Measurements from ENCODE around the gene SCN5A.

The SCN5A gene

GRCh38 chr3:38622336-38622735 lies 27.2 kb downstream of the SCN5A start:
- Mint-ChIP-seq H3K27me3 (peaks cover 3% of the 10 kb centered on the region), H3K4me1 (no peaks in the 10 kb centered on the region), H3K36me3 (ENCODE audit: low read depth) (no peaks in the 10 kb centered on the region), H3K9me3 (no peaks in the 10 kb centered on the region), H3K27ac (no peak overlapping the region), H3K4me3 (no peak overlapping the region)
- ATAC-seq = no peak
- DNase-seq = no peak

- Mint-ChIP-seq H3K9me3 (no peaks in the 10 kb centered on the region), H3K4me3 (no peak overlapping the region), H3K4me1 (no peaks in the 10 kb centered on the region), H3K27me3 (peaks cover 5% of the 10 kb centered on the region), H3K36me3 (ENCODE audit: low read depth) (no peaks in the 10 kb centered on the region), H3K27ac (no peak overlapping the region)
- no peak for ATAC-seq
- DNase-seq = no peak
Measured at GRCh38 chr3:38620236-38620635, 29.3 kb downstream of the SCN5A start.

- H3K9me3 Mint-ChIP-seq = no peaks in the 10 kb centered on the region
- peaks cover 5% of the 10 kb centered on the region for H3K27me3 Mint-ChIP-seq
- H3K4me1 Mint-ChIP-seq = no peaks in the 10 kb centered on the region
- no peaks in the 10 kb centered on the region for H3K36me3 Mint-ChIP-seq (ENCODE audit: low read depth)
- DNase-seq (no peak), ATAC-seq (no peak)
- H3K27ac Mint-ChIP-seq = no peak overlapping the region
- no peak overlapping the region for H3K4me3 Mint-ChIP-seq
Measured at GRCh38 chr3:38618343-38618742, 31.1 kb downstream of the SCN5A start.

GRCh38 chr3:38617586-38617985 lies 31.9 kb downstream of the SCN5A start:
- H3K27ac Mint-ChIP-seq = no peak overlapping the region
- H3K9me3 Mint-ChIP-seq = no peaks in the 10 kb centered on the region
- DNase-seq (no peak), ATAC-seq (no peak)
- no peaks in the 10 kb centered on the region for H3K36me3 Mint-ChIP-seq (ENCODE audit: low read depth)
- H3K27me3 Mint-ChIP-seq = peaks cover 5% of the 10 kb centered on the region
- no peaks in the 10 kb centered on the region for H3K4me1 Mint-ChIP-seq
- no peak overlapping the region for H3K4me3 Mint-ChIP-seq

DNA sequence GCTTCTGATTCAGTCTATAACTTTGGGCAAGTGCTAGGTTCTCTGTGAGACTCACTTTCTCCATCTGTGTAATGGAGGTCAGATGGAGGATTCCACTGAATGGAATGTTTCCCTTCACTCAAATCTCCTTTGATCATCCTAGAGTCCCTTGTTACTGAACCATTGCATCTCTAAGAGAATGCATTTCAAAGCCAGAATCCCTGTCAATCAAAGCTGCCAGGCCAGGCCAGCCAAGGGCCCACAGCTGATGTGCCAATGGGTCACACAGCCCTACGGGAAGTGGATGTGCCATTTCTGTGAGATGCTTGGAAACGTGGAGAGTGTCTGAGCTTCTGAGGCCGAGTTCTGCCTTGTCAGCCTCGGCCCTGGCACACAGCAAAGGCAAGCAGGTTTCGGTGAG lies 32.4 kb downstream of the SCN5A start:
- Mint-ChIP-seq H3K4me1 (no peaks in the 10 kb centered on the region), H3K36me3 (ENCODE audit: low read depth) (no peaks in the 10 kb centered on the region), H3K9me3 (no peaks in the 10 kb centered on the region), H3K27me3 (peaks cover 5% of the 10 kb centered on the region), H3K4me3 (no peak overlapping the region), H3K27ac (no peak overlapping the region)
- ATAC-seq = no peak
- no peak for DNase-seq

- Mint-ChIP-seq H3K27me3 (peaks cover 5% of the 10 kb centered on the region), H3K4me3 (no peak overlapping the region), H3K36me3 (ENCODE audit: low read depth) (no peaks in the 10 kb centered on the region), H3K9me3 (no peaks in the 10 kb centered on the region), H3K27ac (no peak overlapping the region), H3K4me1 (no peaks in the 10 kb centered on the region)
- DNase-seq (no peak), ATAC-seq (no peak)
Measured at GRCh38 chr3:38616658-38617057, 32.8 kb downstream of the SCN5A start.

DNA sequence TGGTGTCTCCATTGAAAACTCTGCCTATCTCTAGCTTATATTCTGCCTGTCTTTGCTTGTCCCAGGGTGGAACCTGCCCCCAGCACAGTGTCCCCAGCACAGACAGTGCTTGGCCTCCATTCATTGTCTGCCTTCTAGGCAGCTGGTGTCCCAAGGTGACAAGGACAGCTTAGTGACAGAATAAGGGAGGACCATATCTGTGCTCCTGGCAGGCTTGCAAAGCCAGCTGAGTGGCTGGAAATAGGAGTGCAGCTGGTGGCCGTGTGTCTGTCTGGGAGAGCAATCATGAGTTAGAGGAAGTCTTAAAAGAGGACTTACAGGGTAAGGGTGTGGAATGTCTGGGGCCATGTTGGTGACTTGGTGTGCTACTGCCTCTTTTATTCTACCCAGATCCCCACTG lies 33.4 kb downstream of the SCN5A start:
- Mint-ChIP-seq H3K27me3 (peaks cover 5% of the 10 kb centered on the region), H3K4me1 (no peaks in the 10 kb centered on the region), H3K27ac (no peak overlapping the region), H3K36me3 (ENCODE audit: low read depth) (no peaks in the 10 kb centered on the region), H3K9me3 (no peaks in the 10 kb centered on the region), H3K4me3 (no peak overlapping the region)
- DNase-seq = no peak
- ATAC-seq = no peak

- no peaks in the 10 kb centered on the region for H3K36me3 Mint-ChIP-seq (ENCODE audit: low read depth)
Measured at GRCh38 chr3:38614651-38615352, 34.7 kb downstream of the SCN5A start.

GRCh38 chr3:38614091-38614490 lies 35.4 kb downstream of the SCN5A start:
- Mint-ChIP-seq H3K36me3 (ENCODE audit: low read depth) (no peaks in the 10 kb centered on the region), H3K27ac (no peak overlapping the region), H3K4me1 (no peaks in the 10 kb centered on the region), H3K27me3 (peaks cover 5% of the 10 kb centered on the region), H3K4me3 (no peak overlapping the region), H3K9me3 (no peaks in the 10 kb centered on the region)
- DNase-seq = no peak
- ATAC-seq = no peak

More at GRCh38 chr3:38614651-38615352, 34.7 kb downstream of the SCN5A start:
- no peak for ATAC-seq
- Mint-ChIP-seq H3K4me1 (no peaks in the 10 kb centered on the region), H3K27me3 (peaks cover 5% of the 10 kb centered on the region), H3K9me3 (no peaks in the 10 kb centered on the region), H3K27ac (no peak overlapping the region), H3K4me3 (no peak overlapping the region)
- no peak for DNase-seq

GRCh38 chr3:38613426-38613825 lies 36.1 kb downstream of the SCN5A start:
- no peak for DNase-seq
- ATAC-seq = no peak
- peaks cover 5% of the 10 kb centered on the region for H3K27me3 Mint-ChIP-seq

GRCh38 chr3:38611866-38612265 lies 37.6 kb downstream of the SCN5A start:
- Mint-ChIP-seq H3K27ac (no peak overlapping the region), H3K4me3 (no peak overlapping the region), H3K36me3 (ENCODE audit: low read depth) (no peaks in the 10 kb centered on the region), H3K9me3 (no peaks in the 10 kb centered on the region), H3K4me1 (no peaks in the 10 kb centered on the region), H3K27me3 (no peaks in the 10 kb centered on the region)
- ATAC-seq (no peak), DNase-seq (no peak)

More at GRCh38 chr3:38613426-38613825, 36.1 kb downstream of the SCN5A start:
- no peak overlapping the region for H3K27ac Mint-ChIP-seq
- no peaks in the 10 kb centered on the region for H3K36me3 Mint-ChIP-seq (ENCODE audit: low read depth)
- no peaks in the 10 kb centered on the region for H3K9me3 Mint-ChIP-seq
- H3K4me1 Mint-ChIP-seq = no peaks in the 10 kb centered on the region
- H3K4me3 Mint-ChIP-seq = no peak overlapping the region

GRCh38 chr3:38610934-38611333 lies 38.6 kb downstream of the SCN5A start:
- no peaks in the 10 kb centered on the region for H3K27me3 Mint-ChIP-seq
- ATAC-seq = no peak
- no peak for DNase-seq
- H3K4me3 Mint-ChIP-seq = no peak overlapping the region
- no peaks in the 10 kb centered on the region for H3K4me1 Mint-ChIP-seq
- H3K9me3 Mint-ChIP-seq = no peaks in the 10 kb centered on the region
- H3K36me3 Mint-ChIP-seq (ENCODE audit: low read depth) = no peaks in the 10 kb centered on the region
- no peak overlapping the region for H3K27ac Mint-ChIP-seq

GRCh38 chr3:38610436-38610835 lies 39.1 kb downstream of the SCN5A start:
- no peaks in the 10 kb centered on the region for H3K27me3 Mint-ChIP-seq
- no peak overlapping the region for H3K27ac Mint-ChIP-seq
- H3K4me3 Mint-ChIP-seq = no peak overlapping the region
- no peaks in the 10 kb centered on the region for H3K9me3 Mint-ChIP-seq
- no peaks in the 10 kb centered on the region for H3K36me3 Mint-ChIP-seq (ENCODE audit: low read depth)
- no peak for DNase-seq
- ATAC-seq = no peak
- H3K4me1 Mint-ChIP-seq = no peaks in the 10 kb centered on the region

- ATAC-seq (no peak), DNase-seq (no peak)
- Mint-ChIP-seq H3K4me3 (no peak overlapping the region), H3K4me1 (no peaks in the 10 kb centered on the region), H3K36me3 (ENCODE audit: low read depth) (no peaks in the 10 kb centered on the region), H3K9me3 (no peaks in the 10 kb centered on the region), H3K27ac (no peak overlapping the region), H3K27me3 (no peaks in the 10 kb centered on the region)
Measured at GRCh38 chr3:38609386-38610111, 39.9 kb downstream of the SCN5A start.

DNA sequence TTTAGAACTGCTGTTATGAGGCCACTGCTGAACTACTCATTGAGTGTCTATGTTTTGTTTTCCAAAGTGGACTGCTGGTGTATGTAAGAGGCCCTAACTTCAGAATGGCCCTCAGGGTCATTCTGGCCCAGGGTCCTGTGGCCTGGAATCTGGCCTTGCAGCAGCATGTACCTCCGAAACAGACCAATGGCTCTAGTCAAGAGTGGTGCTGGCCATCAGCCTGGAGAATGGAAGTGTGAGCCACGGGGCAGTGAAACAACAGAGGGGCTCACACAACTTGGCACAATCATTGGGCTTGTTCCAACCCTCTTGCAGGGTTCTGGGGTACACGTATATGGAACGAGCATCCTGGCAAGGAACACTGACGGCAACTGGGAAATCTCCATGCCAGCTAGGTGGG lies 40.5 kb downstream of the SCN5A start:
- no peak overlapping the region for H3K4me3 Mint-ChIP-seq
- H3K4me1 Mint-ChIP-seq = no peaks in the 10 kb centered on the region
- ATAC-seq = no peak
- no peaks in the 10 kb centered on the region for H3K36me3 Mint-ChIP-seq (ENCODE audit: low read depth)
- H3K9me3 Mint-ChIP-seq = no peaks in the 10 kb centered on the region
- H3K27me3 Mint-ChIP-seq = no peaks in the 10 kb centered on the region
- no peak overlapping the region for H3K27ac Mint-ChIP-seq
- DNase-seq = no peak
